Caco-2 (cell line): ENCODE measurements around the gene PYGO2. TPM values are rescaled to one million over a fixed set of nuclear protein-coding genes. Genes with fewer than 3 reads are reported as not detected.

Source experiments
- BruUV-seq: library from RNA; stranded (reverse); fragments of 400-500 nt; replicated peaks from 2 replicates; lab custom pipeline; 2021; lab: Mats Ljungman, UMichigan
- CTCF ChIA-PET: fragments of 300-600 bp; sonication (Branson Sonifier 250); formaldehyde crosslinking; loops from one replicate; lab custom pipeline; 2022; ENCODE audit warnings: antibody characterized with exemption; lab: Charles Lee
- POLR2A ChIA-PET: fragments of 300-600 bp; sonication (Branson Sonifier 250); formaldehyde crosslinking; loops from one replicate; lab custom pipeline; 2022; ENCODE audit warnings: antibody characterized with exemption; lab: Charles Lee
- DNase-seq, 2 experiments: peaks; one replicate each; pipeline versions ENCODE4 v3.0.0 to v3.0.0-alpha.2; 2020 to 2022
- H3K27me3 ChIP-seq: replicated peaks from 2 replicates; pipeline ENCODE4 v1.6.0; 2011; ENCODE audit warnings: low read length; ENCODE audit not compliant: control insufficient read depth, insufficient read depth
- H3K36me3 ChIP-seq: 2 replicates; pipeline ENCODE4 v1.5.1; 2011; ENCODE audit warnings: low read length; ENCODE audit not compliant: control insufficient read depth, insufficient read depth
- H3K4me1 ChIP-seq: fragments of 250-450 bp; sonication (Bioruptor Pico); 2 replicates; pipeline ENCODE4 v1.5.1; 2020; ENCODE audit warnings: mild to moderate bottlenecking
- H3K4me3 ChIP-seq: 2 replicates; pipeline ENCODE4 v1.5.1; 2011; ENCODE audit warnings: low read depth, mild to moderate bottlenecking, control low read depth, low read length
- H3K9me3 ChIP-seq: fragments of 250-450 bp; sonication (Bioruptor Pico); 2 replicates; pipeline ENCODE4 v1.5.1; 2020; ENCODE audit warnings: mild to moderate bottlenecking, moderate library complexity
- H3K27ac Mint-ChIP-seq: one replicate; pipeline ENCODE4 v1.8.0; 2022; ENCODE audit warnings: mixed read lengths; ENCODE audit not compliant: unreplicated experiment
- H3K27me3 Mint-ChIP-seq: one replicate; pipeline ENCODE4 v1.8.0; 2022; ENCODE audit warnings: mixed read lengths; ENCODE audit not compliant: insufficient read depth, unreplicated experiment
- H3K36me3 Mint-ChIP-seq: one replicate; pipeline ENCODE4 v1.8.0; 2022; ENCODE audit warnings: mild to moderate bottlenecking, mixed read lengths; ENCODE audit not compliant: insufficient read depth, unreplicated experiment
- H3K4me1 Mint-ChIP-seq: one replicate; pipeline ENCODE4 v1.8.0; 2022; ENCODE audit warnings: low read depth, mixed read lengths; ENCODE audit not compliant: unreplicated experiment
- H3K4me3 Mint-ChIP-seq: one replicate; pipeline ENCODE4 v1.8.0; 2022; ENCODE audit warnings: mild to moderate bottlenecking, moderate library complexity, mixed read lengths; ENCODE audit not compliant: unreplicated experiment
- H3K9me3 Mint-ChIP-seq: one replicate; pipeline ENCODE4 v1.8.0; 2022; ENCODE audit warnings: mixed read lengths; ENCODE audit not compliant: unreplicated experiment
- intact Hi-C: fragments of 100-400 bp; cut with micrococcal nuclease; formaldehyde crosslinking; loops from one replicate; pipeline ENCODE4 v1.10.0; 2022; ENCODE audit not compliant: unreplicated experiment
- total RNA-seq: library from RNA; stranded (reverse); gene quantifications from 2 replicates; pipeline ENCODE4 v1.2.3, GENCODE V29; 2022
- TF ChIP-seq, protein P1 (sequence below), 2 experiments: fragments of 200-600 bp in 1 of 2; IDR thresholded peaks; 1 replicate in 1 of 2; 2 replicates in 1 of 2; pipeline versions ENCODE4 v1.5.1 to v1.8.0; 2011 to 2022; ENCODE audit warnings: antibody characterized with exemption in 1 of 2, control low read depth in 1 of 2, inconsistent platforms in 1 of 2, low read depth in 1 of 2, low read length in 1 of 2, mild to moderate bottlenecking in 1 of 2, moderate library complexity in 1 of 2; ENCODE audit not compliant: insufficient read depth in 1 of 2, severe bottlenecking in 1 of 2, unreplicated experiment in 1 of 2

PYGO2 gene
- total RNA-seq, 1 experiment from 2014 or later = 34.9 TPM

DNA sequence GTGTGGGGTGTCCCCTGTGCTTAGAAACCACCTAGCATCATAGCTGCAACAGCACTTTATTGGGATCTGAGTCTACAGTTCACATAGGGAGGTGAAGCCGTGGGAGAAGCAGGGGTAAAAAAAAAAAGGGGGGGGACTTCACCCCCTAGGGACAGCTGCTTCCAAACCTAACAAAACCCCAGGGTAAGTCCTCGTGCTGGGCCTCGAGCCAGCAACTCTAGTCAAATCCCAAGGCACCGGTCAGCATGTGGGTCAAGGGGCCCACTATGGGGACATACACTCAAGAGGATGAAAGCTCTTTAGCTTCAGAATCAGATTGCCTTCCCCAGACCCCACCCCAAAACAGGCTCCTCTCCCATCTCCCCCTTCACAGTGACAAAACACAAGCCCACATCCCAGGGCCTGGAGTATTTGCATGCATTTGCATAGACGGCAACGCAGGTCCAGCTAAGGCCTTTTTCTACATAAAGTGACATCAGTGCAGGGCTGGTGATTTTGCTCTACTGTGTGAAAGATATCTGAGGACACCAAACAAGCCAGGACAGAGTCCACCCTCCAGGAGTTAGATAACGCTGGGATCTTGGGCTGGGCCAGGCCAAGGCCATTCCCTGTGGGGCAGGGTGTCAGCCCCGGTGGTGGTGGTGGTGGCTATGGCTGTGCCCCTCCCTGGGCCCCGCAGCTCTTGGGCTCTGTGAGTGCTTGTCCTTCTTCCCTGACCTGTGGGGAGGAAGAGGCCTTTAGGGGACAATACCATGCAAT, 17.0 kb downstream of the PYGO2 start:
- no peaks in the 10 kb centered on the region for H3K27me3 ChIP-seq
- ChIA-PET POLR2A (interaction anchor here (0.5 to 1.7 kb wide), 4 partner anchors 28 to 385 kb away, joined by 3 to 7 read pairs (median 5); no protein-coding TSS in a partner anchor), CTCF (interaction anchor here (0.6 to 1.4 kb wide), 7 partner anchors 44 to 246 kb away, joined by 3 to 8 read pairs (median 4); no protein-coding TSS in a partner anchor)
- H3K36me3 ChIP-seq = no peaks in the 10 kb centered on the region
- DNase-seq = peak in 1 of 2 experiments; percentile 68
- peaks cover 13% of the 10 kb centered on the region for H3K4me1 ChIP-seq
- Mint-ChIP-seq H3K9me3 (no peaks in the 10 kb centered on the region), H3K36me3 (no peaks in the 10 kb centered on the region), H3K4me1 (peaks cover 14% of the 10 kb centered on the region), H3K27ac (no peak overlapping the region), H3K27me3 (no peaks in the 10 kb centered on the region), H3K4me3 (no peak overlapping the region)
- H3K4me3 ChIP-seq = no peak overlapping the region
- H3K9me3 ChIP-seq = no peaks in the 10 kb centered on the region
- no TSS peak for BruUV-seq
- TF ChIP-seq, protein P1, sequence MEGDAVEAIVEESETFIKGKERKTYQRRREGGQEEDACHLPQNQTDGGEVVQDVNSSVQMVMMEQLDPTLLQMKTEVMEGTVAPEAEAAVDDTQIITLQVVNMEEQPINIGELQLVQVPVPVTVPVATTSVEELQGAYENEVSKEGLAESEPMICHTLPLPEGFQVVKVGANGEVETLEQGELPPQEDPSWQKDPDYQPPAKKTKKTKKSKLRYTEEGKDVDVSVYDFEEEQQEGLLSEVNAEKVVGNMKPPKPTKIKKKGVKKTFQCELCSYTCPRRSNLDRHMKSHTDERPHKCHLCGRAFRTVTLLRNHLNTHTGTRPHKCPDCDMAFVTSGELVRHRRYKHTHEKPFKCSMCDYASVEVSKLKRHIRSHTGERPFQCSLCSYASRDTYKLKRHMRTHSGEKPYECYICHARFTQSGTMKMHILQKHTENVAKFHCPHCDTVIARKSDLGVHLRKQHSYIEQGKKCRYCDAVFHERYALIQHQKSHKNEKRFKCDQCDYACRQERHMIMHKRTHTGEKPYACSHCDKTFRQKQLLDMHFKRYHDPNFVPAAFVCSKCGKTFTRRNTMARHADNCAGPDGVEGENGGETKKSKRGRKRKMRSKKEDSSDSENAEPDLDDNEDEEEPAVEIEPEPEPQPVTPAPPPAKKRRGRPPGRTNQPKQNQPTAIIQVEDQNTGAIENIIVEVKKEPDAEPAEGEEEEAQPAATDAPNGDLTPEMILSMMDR (IDR thresholded peaks at IDR 0.05; ENCODE audit: insufficient read depth in 1 of 2, low read depth in 1 of 2, low read length in 1 of 2, severe bottlenecking in 1 of 2, unreplicated experiment in 1 of 2) = no peak
- intact Hi-C loops = loop anchor here (2.0 kb wide), 1 partner anchor 38 kb away; no protein-coding TSS in a partner anchor

DNA sequence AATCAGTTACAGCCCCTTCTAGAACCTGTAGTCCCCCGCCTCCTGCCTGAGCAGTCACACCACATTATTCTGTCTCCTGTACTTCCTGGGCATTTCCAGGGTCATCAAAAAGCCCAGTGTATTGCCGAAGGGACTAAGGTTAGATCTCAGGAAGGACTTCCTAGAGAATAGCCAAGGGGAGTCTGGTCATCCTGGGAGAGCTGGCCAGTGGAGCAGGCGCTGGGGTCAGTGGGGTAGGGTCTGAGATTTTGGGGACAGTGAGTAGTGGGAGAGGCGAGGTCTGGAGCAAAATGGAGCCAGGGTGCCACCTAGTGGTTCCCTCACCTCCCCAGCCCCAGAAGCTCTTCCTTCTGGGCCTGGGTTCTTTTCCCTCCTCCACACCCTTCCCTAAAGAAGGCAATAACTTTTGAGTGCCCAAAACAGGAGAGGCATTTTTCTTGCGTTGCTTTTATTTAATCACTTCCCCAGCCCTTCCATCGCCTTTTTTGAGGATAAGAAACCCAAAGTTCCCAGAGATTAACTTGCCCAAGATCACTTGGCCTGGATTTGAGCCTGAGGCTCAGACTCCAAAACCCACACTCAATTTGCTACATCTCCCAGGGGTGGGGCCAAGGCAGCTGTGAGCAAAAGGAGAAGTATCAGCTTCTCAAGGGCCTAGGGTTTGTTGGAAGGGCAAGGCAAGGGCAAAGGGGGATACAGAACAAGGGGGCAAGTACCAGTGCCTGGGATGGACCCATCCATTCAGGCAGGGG, 17.8 kb downstream of the PYGO2 start:
- peaks cover 19% of the 10 kb centered on the region for H3K4me1 Mint-ChIP-seq

More for the DNA sequence above, 17.8 kb downstream of the PYGO2 start:
- Histone ChIP-seq H3K27me3 (no peaks in the 10 kb centered on the region), H3K9me3 (no peaks in the 10 kb centered on the region), H3K4me1 (peaks cover 13% of the 10 kb centered on the region), H3K4me3 (no peak overlapping the region), H3K36me3 (no peaks in the 10 kb centered on the region)
- H3K27me3 Mint-ChIP-seq = no peaks in the 10 kb centered on the region
- no peaks in the 10 kb centered on the region for H3K9me3 Mint-ChIP-seq
- ChIA-PET CTCF (interaction anchor here (0.6 to 1.4 kb wide), 9 partner anchors 8 to 245 kb away, joined by 3 to 12 read pairs (median 3); no protein-coding TSS in a partner anchor), POLR2A (interaction anchor here (0.5 to 1.7 kb wide), 5 partner anchors 11 to 384 kb away, joined by 3 to 6 read pairs (median 3); partner anchors contain the start of gene PBXIP1)
- no peak overlapping the region for H3K4me3 Mint-ChIP-seq
- no peaks in the 10 kb centered on the region for H3K36me3 Mint-ChIP-seq
- no TSS peak for BruUV-seq
- peak in 1 of 2 experiments; percentile 65 for DNase-seq
- H3K27ac Mint-ChIP-seq = no peak overlapping the region
- intact Hi-C loops = loop anchor here (2.0 kb wide), 1 partner anchor 37 kb away; no protein-coding TSS in a partner anchor
- TF ChIP-seq, protein P1 (IDR thresholded peaks at IDR 0.05; ENCODE audit: insufficient read depth in 1 of 2, low read depth in 1 of 2, low read length in 1 of 2, severe bottlenecking in 1 of 2, unreplicated experiment in 1 of 2) = peak; percentile 85 to 86
